AG10803 (cell line): Measurements from ENCODE around the gene NCAPD3.
A peak's percentile ranks its signal among the peaks of the same experiment; 100 is the strongest.
"Not testable (repeated sequence)": the region's sequence is repeated elsewhere in the genome, so short reads cannot be mapped to it uniquely, and the experiment has no call there.

ENCODE experiments used
- DNase-seq: peaks from one replicate; pipeline ENCODE4 v3.0.0; 2010; ENCODE audit warnings: low read depth
- H3K4me3 ChIP-seq: 2 replicates; pipeline ENCODE4 v1.5.1; 2011; ENCODE audit warnings: mild to moderate bottlenecking, low read length, control low read depth
- TF ChIP-seq, protein P1 (sequence below): conservative IDR thresholded peaks from 2 replicates; pipeline ENCODE4 v1.5.1; 2011; ENCODE audit warnings: mild to moderate bottlenecking, low read length, control low read depth, inconsistent platforms

Gene NCAPD3

DNA sequence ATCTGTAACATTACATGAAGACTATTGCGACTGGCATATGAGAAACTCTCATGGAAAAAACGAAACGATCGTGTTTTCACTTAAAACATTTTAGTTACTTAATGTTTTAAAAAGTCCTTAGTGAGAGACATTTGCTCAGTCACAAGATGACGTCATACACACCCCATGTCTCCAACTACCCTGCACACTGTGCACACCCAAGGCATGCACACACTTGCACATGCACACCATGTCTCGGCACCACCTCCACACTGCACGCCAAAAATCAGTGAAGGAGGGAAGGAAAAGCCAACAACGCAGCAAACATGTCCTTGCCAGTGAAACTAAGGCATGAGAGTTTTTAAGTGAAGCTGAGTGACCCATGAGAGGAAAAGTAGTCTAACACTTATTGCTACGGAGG lies 18.0 kb downstream of the NCAPD3 start:
- no peak for DNase-seq
- TF ChIP-seq, protein P1, sequence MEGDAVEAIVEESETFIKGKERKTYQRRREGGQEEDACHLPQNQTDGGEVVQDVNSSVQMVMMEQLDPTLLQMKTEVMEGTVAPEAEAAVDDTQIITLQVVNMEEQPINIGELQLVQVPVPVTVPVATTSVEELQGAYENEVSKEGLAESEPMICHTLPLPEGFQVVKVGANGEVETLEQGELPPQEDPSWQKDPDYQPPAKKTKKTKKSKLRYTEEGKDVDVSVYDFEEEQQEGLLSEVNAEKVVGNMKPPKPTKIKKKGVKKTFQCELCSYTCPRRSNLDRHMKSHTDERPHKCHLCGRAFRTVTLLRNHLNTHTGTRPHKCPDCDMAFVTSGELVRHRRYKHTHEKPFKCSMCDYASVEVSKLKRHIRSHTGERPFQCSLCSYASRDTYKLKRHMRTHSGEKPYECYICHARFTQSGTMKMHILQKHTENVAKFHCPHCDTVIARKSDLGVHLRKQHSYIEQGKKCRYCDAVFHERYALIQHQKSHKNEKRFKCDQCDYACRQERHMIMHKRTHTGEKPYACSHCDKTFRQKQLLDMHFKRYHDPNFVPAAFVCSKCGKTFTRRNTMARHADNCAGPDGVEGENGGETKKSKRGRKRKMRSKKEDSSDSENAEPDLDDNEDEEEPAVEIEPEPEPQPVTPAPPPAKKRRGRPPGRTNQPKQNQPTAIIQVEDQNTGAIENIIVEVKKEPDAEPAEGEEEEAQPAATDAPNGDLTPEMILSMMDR, result no peak
- H3K4me3 ChIP-seq, result no peak overlapping the region

DNA sequence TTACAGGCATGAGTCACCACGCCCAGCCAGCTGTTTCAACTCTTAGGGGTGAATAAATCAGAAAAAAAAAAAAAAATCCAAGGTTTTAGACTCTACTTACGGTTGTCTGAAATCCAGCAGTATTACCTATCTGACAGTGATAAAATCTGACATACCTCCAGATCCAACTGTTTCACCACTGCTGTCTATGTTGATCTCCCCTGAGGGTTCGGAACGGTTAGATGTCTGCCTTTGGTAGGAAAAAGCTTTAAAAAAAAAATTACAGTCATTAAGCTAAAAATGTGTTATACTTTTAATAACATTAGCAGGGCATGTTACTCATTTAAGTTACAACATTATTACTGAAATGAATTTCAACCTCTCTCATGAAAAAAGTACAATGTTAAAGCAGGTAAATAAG lies 21.1 kb downstream of the NCAPD3 start:
- DNase-seq, result no peak
- no peak overlapping the region for H3K4me3 ChIP-seq
- TF ChIP-seq, protein P1, result no peak

DNA sequence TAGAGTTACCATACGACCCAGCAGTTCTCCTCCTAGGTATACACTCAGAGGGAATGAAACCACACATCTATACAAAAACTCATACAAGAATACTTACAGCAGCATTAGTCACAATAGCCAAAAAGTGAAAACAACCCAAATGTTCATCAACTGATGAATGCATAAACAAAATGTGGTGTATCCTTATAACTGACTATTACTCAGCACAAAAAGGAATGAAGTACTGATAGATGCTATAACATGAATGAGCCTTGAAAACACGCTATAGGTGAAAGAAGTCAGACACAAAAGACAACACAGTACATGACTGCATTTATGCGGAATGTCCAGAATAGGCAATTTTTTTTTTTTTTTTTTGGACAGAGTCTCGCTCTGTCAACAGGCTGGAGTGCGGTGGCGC lies 23.1 kb downstream of the NCAPD3 start:
- DNase-seq, result no peak
- no peak overlapping the region for H3K4me3 ChIP-seq
- TF ChIP-seq, protein P1, result no peak

DNA sequence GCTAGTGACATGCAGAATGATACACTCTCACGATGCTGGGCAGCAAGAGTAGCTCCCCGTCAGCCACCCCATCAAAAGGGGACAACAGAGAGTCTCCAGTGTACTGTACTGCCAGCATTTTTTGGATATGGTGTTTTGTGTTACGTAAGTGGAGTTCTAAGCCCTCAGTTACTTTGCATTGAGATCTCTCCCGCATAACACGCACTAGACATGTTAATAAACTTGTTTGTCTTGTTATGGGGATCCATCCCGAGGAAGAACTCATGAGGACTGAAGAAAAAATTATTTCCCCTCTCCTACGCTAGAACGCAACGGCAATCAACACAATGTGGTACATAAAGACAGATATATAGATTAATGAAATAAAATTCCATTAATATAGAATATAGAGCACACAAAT lies 24.2 kb downstream of the NCAPD3 start:
- DNase-seq, result no peak
- H3K4me3 ChIP-seq, result no peak overlapping the region
- TF ChIP-seq, protein P1, result no peak

- TF ChIP-seq, protein P1, result no peak
- DNase-seq, result no peak
- H3K4me3 ChIP-seq, result no peak overlapping the region
These were observed 27.0 kb downstream of the NCAPD3 start for GRCh38 chr11:134196756-134197155.

GRCh38 chr11:134188092-134188491 lies 35.7 kb downstream of the NCAPD3 start:
- DNase-seq, H3K4me3 ChIP-seq: not testable (repeated sequence)

DNA sequence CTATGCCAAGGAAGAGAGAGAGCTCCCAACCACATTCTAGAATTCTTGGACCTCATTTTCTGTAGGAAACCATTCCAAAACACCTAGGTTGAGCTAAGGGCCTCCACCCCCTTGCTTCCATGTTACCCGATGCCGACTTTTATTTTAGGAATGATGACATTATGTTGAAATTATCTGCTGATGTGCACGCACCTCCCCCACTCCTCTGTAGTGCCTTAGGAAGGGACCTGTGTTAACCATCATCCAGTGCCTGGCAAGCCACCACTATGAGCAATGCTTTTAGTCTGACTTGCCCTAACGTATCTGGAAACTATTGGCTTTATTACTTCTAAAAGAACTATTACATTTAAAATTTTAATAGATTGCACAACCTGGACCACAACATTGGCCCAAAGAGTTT lies 42.1 kb downstream of the NCAPD3 start:
- TF ChIP-seq, protein P1, result no peak
- peak; percentile 69 for DNase-seq
- H3K4me3 ChIP-seq, result no peak overlapping the region

GRCh38 chr11:134178032-134178674 lies 45.6 kb downstream of the NCAPD3 start:
- no peak overlapping the region for H3K4me3 ChIP-seq
- no peak for DNase-seq
- TF ChIP-seq, protein P1, result no peak
